Measurements from ENCODE around the gene GALNT18.
"Not testable (repeated sequence)": the region's sequence is repeated elsewhere in the genome, so short reads cannot be mapped to it uniquely, and the experiment has no call there.

Gene GALNT18

DNA sequence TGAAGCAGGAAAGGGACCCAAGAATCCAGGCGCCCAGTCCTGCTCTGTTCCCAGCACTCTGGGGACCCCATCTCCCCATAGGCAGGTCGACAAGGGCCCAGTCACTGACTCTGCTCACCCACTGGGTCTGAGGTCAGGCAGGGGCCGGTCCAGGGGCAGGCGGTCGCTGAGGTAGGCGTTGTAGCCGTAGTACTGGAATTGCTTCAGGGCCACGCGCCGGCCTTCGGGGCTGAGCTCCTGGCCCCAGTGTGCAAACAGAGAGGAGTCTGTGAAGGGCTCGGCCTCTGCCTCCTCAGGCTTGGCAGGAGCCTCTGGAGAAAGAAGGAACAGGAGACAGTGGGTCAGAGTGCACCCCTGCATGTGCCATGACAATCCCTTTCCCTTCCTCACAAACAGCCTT, 173.2 kb downstream of the GALNT18 start:
- no peaks in the 10 kb centered on the region for H3K36me3 ChIP-seq (ENCODE audit: insufficient read depth, low read length)
- no peaks in the 10 kb centered on the region for H3K79me2 ChIP-seq (ENCODE audit: control insufficient read depth, insufficient read depth, low read length, unreplicated experiment)
- H3K4me3 ChIP-seq (ENCODE audit: low read depth, low read length): no peak overlapping the region
- H2AFZ ChIP-seq (ENCODE audit: low read length, unreplicated experiment): no peak overlapping the region
- no peaks in the 10 kb centered on the region for H3K27me3 ChIP-seq (ENCODE audit: insufficient read depth, low read length)
- H3K4me1 ChIP-seq (ENCODE audit: control insufficient read depth, insufficient read depth, low read length, unreplicated experiment): peaks cover 13% of the 10 kb centered on the region
- H3K27ac ChIP-seq (ENCODE audit: low read depth, low read length): no peak overlapping the region

GRCh38 chr11:11447601-11448000, 174.2 kb downstream of the GALNT18 start:
- H3K4me1 ChIP-seq (ENCODE audit: control insufficient read depth, insufficient read depth, low read length, unreplicated experiment): peaks cover 13% of the 10 kb centered on the region

DNA sequence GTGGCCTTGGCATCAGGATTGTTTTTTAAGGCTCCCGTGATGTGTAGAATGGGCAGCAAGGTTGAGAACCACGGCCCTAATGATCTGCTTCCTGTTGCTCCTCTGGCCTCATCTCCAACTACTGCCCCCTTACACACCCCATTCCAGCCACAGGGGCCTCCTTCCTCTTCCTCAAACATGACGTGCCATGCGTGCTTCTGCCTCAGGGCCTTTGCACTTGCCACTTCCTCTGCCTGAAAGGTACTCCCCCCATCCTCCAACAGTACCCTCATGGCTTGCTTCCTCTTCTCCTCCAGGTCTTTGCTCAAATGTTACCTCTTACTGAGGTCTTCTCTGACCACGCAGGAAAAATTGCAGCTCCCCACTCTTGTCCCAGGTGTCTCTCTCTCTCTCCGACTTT, 174.8 kb downstream of the GALNT18 start:
- H3K27ac ChIP-seq (ENCODE audit: low read depth, low read length): no peak overlapping the region
- no peak overlapping the region for H2AFZ ChIP-seq (ENCODE audit: low read length, unreplicated experiment)
- H3K36me3 ChIP-seq (ENCODE audit: insufficient read depth, low read length): no peaks in the 10 kb centered on the region
- H3K79me2 ChIP-seq (ENCODE audit: control insufficient read depth, insufficient read depth, low read length, unreplicated experiment): no peaks in the 10 kb centered on the region
- peaks cover 13% of the 10 kb centered on the region for H3K4me1 ChIP-seq (ENCODE audit: control insufficient read depth, insufficient read depth, low read length, unreplicated experiment)
- H3K4me3 ChIP-seq (ENCODE audit: low read depth, low read length): no peak overlapping the region
- H3K27me3 ChIP-seq (ENCODE audit: insufficient read depth, low read length): no peaks in the 10 kb centered on the region

More at GRCh38 chr11:11447601-11448000, 174.2 kb downstream of the GALNT18 start:
- H3K27me3 ChIP-seq (ENCODE audit: insufficient read depth, low read length); H3K36me3 ChIP-seq (ENCODE audit: insufficient read depth, low read length); H3K79me2 ChIP-seq (ENCODE audit: control insufficient read depth, insufficient read depth, low read length, unreplicated experiment); H2AFZ ChIP-seq (ENCODE audit: low read length, unreplicated experiment); H3K27ac ChIP-seq (ENCODE audit: low read depth, low read length); H3K4me3 ChIP-seq (ENCODE audit: low read depth, low read length): not testable (repeated sequence)

DNA sequence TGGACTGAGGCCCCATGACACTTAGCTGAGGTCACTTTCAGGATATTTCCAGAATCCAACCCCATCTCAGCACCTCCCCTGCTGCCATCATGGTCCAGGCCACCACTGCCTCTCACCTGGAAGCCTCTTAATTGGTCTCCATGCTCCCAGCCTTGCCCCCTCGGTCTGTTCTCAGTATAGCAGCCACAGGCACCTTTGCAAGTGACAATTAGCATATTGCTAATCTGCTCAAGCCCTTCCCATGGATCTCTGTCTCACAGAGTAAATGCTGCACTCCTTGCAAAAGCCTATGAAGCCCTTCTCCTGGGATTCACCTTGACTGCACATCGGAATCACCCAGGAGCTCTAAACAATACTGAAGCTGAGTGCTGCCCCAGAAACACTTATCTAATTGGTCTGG, 175.2 kb downstream of the GALNT18 start:
- no peak overlapping the region for H3K27ac ChIP-seq (ENCODE audit: low read depth, low read length)
- no peak overlapping the region for H2AFZ ChIP-seq (ENCODE audit: low read length, unreplicated experiment)

DNA sequence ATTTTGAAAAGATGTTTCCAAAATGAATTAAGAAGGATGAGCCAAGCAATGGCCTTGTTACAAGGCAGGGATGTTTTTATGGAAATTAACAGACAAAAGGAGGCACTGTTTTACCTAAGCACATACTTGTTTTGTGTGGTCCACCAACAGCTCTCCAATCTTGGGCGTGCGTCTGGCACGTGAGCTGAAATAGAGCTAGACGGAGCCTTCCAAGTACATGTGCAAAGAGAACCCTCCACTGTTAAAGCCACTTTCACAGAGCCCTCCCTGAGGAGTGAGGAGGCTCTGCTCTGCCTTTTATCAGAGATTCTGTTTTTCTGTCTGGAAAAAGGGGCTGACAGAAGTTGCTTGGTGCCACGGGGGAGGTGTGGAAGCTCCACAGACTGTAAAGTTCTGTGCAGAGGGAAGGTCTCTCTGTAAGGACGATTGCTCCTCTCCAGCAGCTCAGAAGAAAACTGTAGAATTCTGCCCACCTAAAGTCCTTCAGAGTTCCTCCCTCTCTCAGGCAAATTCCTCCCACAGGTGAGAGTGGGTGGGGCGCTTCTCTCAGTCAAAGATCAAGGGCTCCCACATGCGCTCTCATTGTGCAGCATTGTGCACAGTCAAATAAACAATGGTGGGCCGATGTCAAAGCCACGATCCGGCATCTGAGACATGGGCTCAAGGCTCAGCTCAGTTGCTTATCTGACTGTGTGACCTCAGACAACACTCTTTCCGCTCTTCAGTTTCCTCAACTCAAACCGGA, 176.2 kb downstream of the GALNT18 start:
- Histone ChIP-seq H3K4me3 (ENCODE audit: low read depth, low read length) (no peak overlapping the region), H2AFZ (ENCODE audit: low read length, unreplicated experiment) (no peak overlapping the region), H3K36me3 (ENCODE audit: insufficient read depth, low read length) (no peaks in the 10 kb centered on the region), H3K27ac (ENCODE audit: low read depth, low read length) (no peak overlapping the region), H3K4me1 (ENCODE audit: control insufficient read depth, insufficient read depth, low read length, unreplicated experiment) (peaks cover 9% of the 10 kb centered on the region), H3K27me3 (ENCODE audit: insufficient read depth, low read length) (no peaks in the 10 kb centered on the region), H3K79me2 (ENCODE audit: control insufficient read depth, insufficient read depth, low read length, unreplicated experiment) (no peaks in the 10 kb centered on the region)

More for the DNA sequence above, 175.2 kb downstream of the GALNT18 start:
- no peaks in the 10 kb centered on the region for H3K36me3 ChIP-seq (ENCODE audit: insufficient read depth, low read length)
- no peaks in the 10 kb centered on the region for H3K79me2 ChIP-seq (ENCODE audit: control insufficient read depth, insufficient read depth, low read length, unreplicated experiment)
- no peak overlapping the region for H3K4me3 ChIP-seq (ENCODE audit: low read depth, low read length)
- no peaks in the 10 kb centered on the region for H3K27me3 ChIP-seq (ENCODE audit: insufficient read depth, low read length)
- H3K4me1 ChIP-seq (ENCODE audit: control insufficient read depth, insufficient read depth, low read length, unreplicated experiment): peaks cover 13% of the 10 kb centered on the region

DNA sequence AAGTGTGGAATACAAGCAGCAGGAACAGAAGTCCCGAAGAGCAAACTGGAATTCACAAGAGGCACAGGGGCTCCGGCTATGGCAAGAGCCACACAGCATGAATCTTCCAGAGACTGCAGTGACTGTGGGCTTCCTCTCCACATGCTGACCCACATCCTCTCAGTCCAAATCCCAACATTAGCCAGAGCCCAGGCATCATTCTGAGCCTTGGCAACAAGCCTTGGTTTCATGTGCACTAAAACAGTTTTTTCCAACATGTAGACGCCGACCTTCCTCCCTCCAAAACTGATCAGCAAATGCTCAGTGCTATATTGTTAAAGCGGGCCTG, 177.0 kb downstream of the GALNT18 start:
- H2AFZ ChIP-seq (ENCODE audit: low read length, unreplicated experiment): no peak overlapping the region
- no peaks in the 10 kb centered on the region for H3K36me3 ChIP-seq (ENCODE audit: insufficient read depth, low read length)
- no peaks in the 10 kb centered on the region for H3K27me3 ChIP-seq (ENCODE audit: insufficient read depth, low read length)
- peaks cover 9% of the 10 kb centered on the region for H3K4me1 ChIP-seq (ENCODE audit: control insufficient read depth, insufficient read depth, low read length, unreplicated experiment)
- no peaks in the 10 kb centered on the region for H3K79me2 ChIP-seq (ENCODE audit: control insufficient read depth, insufficient read depth, low read length, unreplicated experiment)
- H3K4me3 ChIP-seq (ENCODE audit: low read depth, low read length): no peak overlapping the region
- H3K27ac ChIP-seq (ENCODE audit: low read depth, low read length): no peak overlapping the region

DNA sequence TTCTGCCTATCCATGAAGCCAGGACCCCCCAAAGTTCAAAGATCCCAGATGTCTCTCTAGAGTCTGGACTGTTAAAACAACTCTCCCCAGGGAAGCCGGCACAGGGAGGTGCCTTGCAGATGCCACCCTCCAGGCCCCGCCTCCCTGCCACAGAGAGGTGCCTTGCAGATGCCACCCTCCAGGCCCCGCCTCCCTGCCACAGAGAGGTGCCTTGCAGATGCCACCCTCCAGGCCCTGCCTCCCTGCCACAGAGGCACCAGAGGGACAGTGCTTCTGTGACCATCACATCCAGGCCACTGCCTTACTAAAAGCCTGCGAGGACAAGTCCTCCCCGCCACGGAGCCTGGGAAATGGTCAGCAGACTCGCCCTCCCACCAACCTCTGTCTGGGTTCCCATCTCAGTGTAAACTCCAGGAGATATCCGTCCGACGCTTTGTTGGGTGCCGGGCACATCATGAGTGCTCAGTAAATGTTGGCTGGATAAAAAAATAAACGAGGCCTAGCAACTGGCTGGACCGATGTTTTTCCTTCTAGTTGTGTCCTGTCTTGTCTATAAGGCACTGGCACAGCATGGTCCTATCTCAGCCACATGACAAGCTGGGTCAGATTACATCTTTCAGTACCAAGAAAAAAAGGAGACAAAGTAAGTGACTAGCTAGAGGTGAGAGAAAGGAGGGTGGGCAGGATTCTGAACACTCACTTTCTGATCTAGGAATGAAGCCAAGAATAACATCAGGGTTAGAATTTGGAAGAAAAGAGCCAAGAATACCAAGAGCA, 177.6 kb downstream of the GALNT18 start:
- H3K27ac ChIP-seq (ENCODE audit: low read depth, low read length): no peak overlapping the region
- H3K4me3 ChIP-seq (ENCODE audit: low read depth, low read length): no peak overlapping the region
- H3K27me3 ChIP-seq (ENCODE audit: insufficient read depth, low read length): no peaks in the 10 kb centered on the region

DNA sequence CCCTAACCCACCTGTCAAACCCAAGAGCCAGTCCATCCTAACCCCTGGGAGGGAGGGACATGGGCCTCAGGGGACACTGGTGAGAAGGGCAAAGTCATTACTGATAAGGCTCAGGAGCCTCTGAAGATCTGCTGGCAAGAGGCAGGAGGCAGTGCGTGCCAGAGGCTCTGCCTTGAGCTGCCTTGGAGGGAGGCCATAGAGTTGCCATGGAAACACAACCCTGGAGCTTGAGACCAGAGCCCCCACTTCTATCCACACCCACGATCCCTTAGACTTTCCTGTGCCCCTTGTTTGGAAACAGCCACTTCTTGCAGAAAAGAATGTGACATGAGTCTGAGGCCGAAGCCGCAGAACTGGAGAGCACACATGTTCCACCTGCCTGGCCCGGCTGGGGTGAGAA, 179.0 kb downstream of the GALNT18 start:
- Histone ChIP-seq H2AFZ (ENCODE audit: low read length, unreplicated experiment) (no peak overlapping the region), H3K36me3 (ENCODE audit: insufficient read depth, low read length) (no peaks in the 10 kb centered on the region), H3K79me2 (ENCODE audit: control insufficient read depth, insufficient read depth, low read length, unreplicated experiment) (no peaks in the 10 kb centered on the region), H3K4me3 (ENCODE audit: low read depth, low read length) (no peak overlapping the region), H3K27me3 (ENCODE audit: insufficient read depth, low read length) (no peaks in the 10 kb centered on the region), H3K27ac (ENCODE audit: low read depth, low read length) (no peak overlapping the region), H3K4me1 (ENCODE audit: control insufficient read depth, insufficient read depth, low read length, unreplicated experiment) (peaks cover 9% of the 10 kb centered on the region)

More for the DNA sequence above, 177.6 kb downstream of the GALNT18 start:
- no peaks in the 10 kb centered on the region for H3K79me2 ChIP-seq (ENCODE audit: control insufficient read depth, insufficient read depth, low read length, unreplicated experiment)
- no peak overlapping the region for H2AFZ ChIP-seq (ENCODE audit: low read length, unreplicated experiment)
- H3K4me1 ChIP-seq (ENCODE audit: control insufficient read depth, insufficient read depth, low read length, unreplicated experiment): peaks cover 9% of the 10 kb centered on the region
- H3K36me3 ChIP-seq (ENCODE audit: insufficient read depth, low read length): no peaks in the 10 kb centered on the region

- H3K4me1 ChIP-seq (ENCODE audit: control insufficient read depth, insufficient read depth, low read length, unreplicated experiment): peaks cover 9% of the 10 kb centered on the region
- no peaks in the 10 kb centered on the region for H3K27me3 ChIP-seq (ENCODE audit: insufficient read depth, low read length)
- no peaks in the 10 kb centered on the region for H3K36me3 ChIP-seq (ENCODE audit: insufficient read depth, low read length)
These were observed 180.3 kb downstream of the GALNT18 start for GRCh38 chr11:11441516-11441915.

DNA sequence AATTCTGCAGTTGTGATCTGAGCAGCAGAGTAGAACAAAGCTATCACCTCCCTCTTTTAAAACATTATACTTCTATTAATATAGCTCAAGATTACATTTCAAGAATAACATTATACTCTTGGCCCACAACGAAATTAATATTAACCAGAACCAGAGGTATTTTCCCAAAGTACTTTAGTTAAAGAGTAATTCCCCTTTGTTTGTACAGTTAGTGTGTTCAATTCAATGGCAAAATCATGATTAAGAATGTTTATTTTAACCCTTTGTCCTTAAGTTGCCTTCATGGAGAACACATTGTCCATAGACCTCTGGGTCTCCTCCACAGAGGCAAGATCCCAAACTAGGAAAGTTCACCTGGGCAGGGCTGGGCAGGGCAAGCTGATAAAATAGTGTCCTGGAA, 180.7 kb downstream of the GALNT18 start:
- Histone ChIP-seq H3K4me3 (ENCODE audit: low read depth, low read length) (no peak overlapping the region), H2AFZ (ENCODE audit: low read length, unreplicated experiment) (no peak overlapping the region), H3K27me3 (ENCODE audit: insufficient read depth, low read length) (no peaks in the 10 kb centered on the region), H3K36me3 (ENCODE audit: insufficient read depth, low read length) (no peaks in the 10 kb centered on the region), H3K4me1 (ENCODE audit: control insufficient read depth, insufficient read depth, low read length, unreplicated experiment) (peaks cover 9% of the 10 kb centered on the region), H3K27ac (ENCODE audit: low read depth, low read length) (no peak overlapping the region), H3K79me2 (ENCODE audit: control insufficient read depth, insufficient read depth, low read length, unreplicated experiment) (no peaks in the 10 kb centered on the region)

More at GRCh38 chr11:11441516-11441915, 180.3 kb downstream of the GALNT18 start:
- Histone ChIP-seq H3K27ac (ENCODE audit: low read depth, low read length) (no peak overlapping the region), H2AFZ (ENCODE audit: low read length, unreplicated experiment) (no peak overlapping the region), H3K4me3 (ENCODE audit: low read depth, low read length) (no peak overlapping the region), H3K79me2 (ENCODE audit: control insufficient read depth, insufficient read depth, low read length, unreplicated experiment) (no peaks in the 10 kb centered on the region)

DNA sequence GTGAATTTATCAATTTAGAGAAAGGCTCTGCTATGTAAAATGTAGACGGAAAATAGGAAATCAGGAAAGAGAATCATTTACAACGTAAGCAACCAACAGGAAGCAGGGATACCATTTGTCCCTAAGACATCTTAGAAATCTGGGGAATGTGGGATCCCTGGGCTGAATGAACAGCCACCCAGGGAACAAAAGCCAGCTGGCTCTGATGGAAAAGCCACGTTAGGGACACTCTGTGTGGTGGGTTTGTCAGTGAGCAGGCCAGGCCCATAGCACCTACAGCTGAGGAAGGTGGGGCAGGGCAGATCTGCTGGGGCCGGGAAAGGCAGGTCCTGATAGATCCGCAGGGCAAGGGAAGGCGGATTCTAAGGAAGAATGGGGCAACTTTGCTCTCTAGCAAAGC, 181.7 kb downstream of the GALNT18 start:
- H3K79me2 ChIP-seq (ENCODE audit: control insufficient read depth, insufficient read depth, low read length, unreplicated experiment): no peaks in the 10 kb centered on the region
- no peaks in the 10 kb centered on the region for H3K36me3 ChIP-seq (ENCODE audit: insufficient read depth, low read length)
- no peak overlapping the region for H3K27ac ChIP-seq (ENCODE audit: low read depth, low read length)
- no peak overlapping the region for H3K4me3 ChIP-seq (ENCODE audit: low read depth, low read length)
- no peaks in the 10 kb centered on the region for H3K27me3 ChIP-seq (ENCODE audit: insufficient read depth, low read length)
- H3K4me1 ChIP-seq (ENCODE audit: control insufficient read depth, insufficient read depth, low read length, unreplicated experiment): peaks cover 9% of the 10 kb centered on the region
- no peak overlapping the region for H2AFZ ChIP-seq (ENCODE audit: low read length, unreplicated experiment)
